ENCODE results near the gene HTR2C.

- TF ChIP-seq, protein P1, sequence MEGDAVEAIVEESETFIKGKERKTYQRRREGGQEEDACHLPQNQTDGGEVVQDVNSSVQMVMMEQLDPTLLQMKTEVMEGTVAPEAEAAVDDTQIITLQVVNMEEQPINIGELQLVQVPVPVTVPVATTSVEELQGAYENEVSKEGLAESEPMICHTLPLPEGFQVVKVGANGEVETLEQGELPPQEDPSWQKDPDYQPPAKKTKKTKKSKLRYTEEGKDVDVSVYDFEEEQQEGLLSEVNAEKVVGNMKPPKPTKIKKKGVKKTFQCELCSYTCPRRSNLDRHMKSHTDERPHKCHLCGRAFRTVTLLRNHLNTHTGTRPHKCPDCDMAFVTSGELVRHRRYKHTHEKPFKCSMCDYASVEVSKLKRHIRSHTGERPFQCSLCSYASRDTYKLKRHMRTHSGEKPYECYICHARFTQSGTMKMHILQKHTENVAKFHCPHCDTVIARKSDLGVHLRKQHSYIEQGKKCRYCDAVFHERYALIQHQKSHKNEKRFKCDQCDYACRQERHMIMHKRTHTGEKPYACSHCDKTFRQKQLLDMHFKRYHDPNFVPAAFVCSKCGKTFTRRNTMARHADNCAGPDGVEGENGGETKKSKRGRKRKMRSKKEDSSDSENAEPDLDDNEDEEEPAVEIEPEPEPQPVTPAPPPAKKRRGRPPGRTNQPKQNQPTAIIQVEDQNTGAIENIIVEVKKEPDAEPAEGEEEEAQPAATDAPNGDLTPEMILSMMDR (IDR thresholded peaks at IDR 0.05): no peak
- no peak for TF ChIP-seq POLR2A (IDR thresholded peaks at IDR 0.05)
- no peak for TF ChIP-seq POLR2AphosphoS5 (IDR thresholded peaks at IDR 0.05)
Observed at GRCh38 chrX:114903618-114904017, 319.7 kb downstream of the HTR2C start.
